Stimulated activated CD4-positive, alpha-beta T cell treated with anti-CD3 and anti-CD28 coated beads, TNF-alpha, amount 100 ng/mL, for 4 hours (primary cell): ENCODE measurements around the gene STC2.
"Not testable (repeated sequence)": the region's sequence is repeated elsewhere in the genome, so short reads cannot be mapped to it uniquely, and the experiment has no call there.

Source experiments
- DNase-seq, 3 experiments: peaks; one replicate each; pipeline ENCODE4 v3.0.0-alpha.2; 2020; ENCODE audit warnings: low read depth in 3 of 3

The STC2 gene

DNA sequence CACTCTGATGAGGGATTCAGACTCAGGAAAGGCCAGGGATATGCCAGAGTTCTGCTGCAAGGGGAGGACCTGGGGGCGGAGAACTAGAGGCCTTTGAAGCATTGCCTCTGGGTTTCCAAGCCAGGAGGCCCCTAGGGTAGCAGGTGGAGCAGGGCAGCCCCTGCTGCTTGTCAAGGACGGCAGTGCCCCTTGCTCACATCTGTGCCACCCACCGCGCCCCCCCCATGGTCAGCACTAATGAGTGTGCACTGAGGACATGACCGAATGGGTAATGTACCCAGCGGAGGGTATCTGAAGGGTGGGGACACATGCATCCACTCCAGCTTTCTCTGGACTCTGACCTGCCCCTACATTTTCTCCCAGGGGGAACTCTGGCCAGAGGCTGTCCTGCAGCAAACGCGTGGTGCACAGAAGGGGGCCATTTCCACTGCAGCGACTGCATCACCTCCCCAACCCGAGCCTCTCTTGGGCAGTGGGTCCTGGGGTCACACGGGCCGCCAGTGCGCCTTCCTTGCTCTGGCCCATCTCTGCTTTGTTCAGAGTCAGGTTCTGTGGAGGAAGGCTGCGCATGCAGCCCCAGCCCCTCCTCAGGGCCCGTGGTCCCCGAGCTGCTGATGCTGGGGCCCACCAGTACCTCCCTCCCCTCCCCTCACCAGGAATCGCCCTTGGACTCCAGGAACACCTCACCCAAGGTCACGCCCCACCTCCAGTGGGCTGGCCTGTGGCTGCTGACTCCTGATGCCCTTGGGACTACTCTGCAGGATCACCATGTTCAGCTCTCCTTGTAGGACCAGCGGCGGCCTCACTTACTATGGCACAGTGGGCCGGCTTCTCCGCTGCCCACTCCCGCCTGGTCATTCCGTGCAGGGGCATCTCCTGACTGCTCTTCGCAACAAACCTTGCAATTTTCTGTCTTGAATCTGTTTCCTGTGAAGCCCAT, 31.2 kb downstream of the STC2 start:
- DNase-seq: no peak

DNA sequence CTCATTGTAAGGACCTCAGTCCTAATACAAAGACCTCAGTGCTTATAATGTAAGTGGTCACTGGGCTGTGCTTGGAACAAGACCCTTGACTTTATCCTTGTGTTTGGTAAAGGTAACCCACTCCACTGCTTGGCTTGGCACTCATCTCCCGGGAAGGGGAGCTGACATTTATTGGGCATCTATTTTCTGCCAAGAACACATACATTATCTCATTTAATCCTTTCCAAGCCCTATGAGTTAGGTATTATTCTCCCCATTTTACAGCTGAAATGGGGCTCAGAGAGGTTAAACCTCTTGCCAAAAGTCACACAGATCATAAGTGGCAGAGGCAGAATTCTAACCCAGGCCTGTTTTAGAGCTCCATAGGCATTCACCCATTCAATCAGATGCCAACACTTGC, 32.4 kb downstream of the STC2 start:
- no peak for DNase-seq

DNA sequence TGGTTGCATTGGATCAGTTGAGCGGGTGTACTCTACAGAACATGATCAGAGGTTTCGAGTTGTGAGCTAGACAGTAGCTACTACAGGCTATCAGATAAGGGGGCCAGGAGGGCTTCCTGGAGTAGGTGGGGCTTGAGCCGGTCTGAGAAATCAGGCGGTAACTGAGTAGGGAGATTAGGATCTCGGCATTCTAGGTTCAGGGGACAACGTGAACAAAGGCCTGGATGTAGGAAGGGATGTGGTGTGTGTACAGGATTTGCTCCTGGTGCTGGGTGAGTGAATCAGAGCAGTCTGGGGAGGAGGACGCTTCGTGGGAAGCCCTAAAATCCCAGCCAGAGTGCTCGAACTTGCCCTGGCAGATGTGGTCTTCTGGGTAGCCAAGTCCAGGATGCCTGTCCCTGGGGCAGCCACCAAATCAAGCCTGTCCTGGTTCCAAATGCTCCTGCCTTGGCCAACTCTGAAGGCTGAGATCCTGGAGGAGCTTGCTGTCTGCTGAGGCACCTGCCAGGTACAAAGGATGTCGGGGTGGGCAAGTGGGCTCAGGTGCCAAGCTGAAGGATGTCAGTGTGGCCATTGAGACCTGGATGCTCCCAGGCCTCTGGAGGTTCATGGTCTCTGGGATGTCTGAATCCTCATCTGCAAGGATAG, 33.4 kb downstream of the STC2 start:
- no peak for DNase-seq

DNA sequence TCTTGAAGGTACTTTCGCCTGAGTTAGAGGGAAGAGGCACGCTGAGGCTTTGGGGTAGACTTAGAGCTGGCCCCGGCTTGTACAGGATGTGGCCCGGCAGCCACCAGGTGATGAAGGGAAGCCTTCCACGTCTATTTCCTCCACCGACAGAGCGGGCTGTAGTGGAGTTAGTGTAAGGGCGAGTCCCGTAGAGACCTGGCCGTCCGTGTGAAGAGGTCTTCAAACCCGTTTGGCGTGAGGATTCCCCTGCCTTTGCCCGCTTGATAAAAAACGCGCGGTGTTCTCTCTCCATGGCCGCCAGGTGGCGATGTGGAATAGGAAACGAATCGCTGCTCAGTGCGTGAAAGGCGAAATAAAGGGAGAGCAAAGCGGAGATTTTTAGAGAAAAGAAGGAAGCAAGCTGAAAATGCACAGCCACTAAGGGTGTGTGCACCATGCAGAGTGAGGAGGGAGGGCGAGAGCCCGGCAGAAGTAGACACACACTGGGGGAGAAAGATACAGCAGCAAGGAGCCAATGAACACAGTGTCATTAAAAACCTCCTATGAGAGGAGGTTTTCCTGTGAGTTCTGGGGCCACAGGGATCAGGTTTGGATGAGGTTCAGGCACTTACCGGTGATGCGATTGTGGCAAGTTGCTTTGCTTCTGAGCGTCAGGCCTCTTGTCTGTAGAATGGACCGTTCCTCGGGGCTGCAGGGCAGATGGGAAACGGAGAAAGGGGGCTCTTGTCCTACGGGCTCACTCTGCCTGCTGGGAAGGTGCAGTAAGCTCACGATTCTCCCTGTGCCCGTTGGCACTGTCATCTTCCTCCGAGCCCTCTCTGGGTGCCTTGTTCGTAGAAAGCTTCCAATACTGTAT, 34.2 kb downstream of the STC2 start:
- DNase-seq: peak; percentile 29 to 48 (median 44)

DNA sequence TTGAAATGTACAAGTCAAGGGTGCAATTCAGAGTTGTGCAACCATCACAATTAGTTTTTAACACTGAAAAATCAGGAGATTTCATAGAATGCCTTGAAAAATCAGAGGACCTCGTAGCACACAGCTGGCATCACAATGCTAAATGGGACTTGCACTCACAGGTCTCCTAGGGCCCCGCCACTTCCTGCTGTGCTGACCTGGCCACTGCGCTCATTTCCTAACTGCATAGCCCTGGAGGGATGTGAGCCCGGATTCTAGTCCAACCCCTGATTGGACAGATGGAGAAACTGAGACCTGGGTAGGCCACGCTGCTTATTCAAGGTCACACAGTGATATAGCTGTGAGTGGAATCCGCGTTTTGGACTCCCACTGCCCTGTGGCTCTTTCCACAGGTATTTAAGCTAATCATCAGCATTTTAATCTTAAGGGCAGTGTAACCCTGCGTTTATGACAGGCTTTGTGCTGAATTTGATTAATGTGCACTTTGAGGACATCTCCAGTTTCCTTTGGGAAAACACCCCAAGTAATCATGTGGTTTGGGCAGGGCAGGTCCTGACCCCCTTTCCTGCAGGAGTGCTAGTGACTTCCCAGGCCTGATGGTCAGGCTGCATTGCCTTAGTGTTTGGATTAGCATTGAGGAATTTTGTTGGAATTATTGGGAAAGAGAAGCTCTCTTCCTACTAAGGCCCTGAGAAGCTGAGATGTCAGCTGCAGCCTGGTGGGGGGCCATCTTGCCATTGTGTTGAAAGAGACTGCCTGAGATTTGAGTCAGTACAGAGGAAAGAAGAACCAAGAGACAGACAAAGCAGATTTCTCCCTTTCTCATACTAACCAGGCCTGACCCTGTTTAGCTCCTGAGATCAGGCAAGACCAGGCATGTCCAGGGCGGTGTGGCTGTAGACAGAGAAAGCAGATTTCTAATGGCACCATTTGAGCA, 36.2 kb downstream of the STC2 start:
- no peak for DNase-seq

DNA sequence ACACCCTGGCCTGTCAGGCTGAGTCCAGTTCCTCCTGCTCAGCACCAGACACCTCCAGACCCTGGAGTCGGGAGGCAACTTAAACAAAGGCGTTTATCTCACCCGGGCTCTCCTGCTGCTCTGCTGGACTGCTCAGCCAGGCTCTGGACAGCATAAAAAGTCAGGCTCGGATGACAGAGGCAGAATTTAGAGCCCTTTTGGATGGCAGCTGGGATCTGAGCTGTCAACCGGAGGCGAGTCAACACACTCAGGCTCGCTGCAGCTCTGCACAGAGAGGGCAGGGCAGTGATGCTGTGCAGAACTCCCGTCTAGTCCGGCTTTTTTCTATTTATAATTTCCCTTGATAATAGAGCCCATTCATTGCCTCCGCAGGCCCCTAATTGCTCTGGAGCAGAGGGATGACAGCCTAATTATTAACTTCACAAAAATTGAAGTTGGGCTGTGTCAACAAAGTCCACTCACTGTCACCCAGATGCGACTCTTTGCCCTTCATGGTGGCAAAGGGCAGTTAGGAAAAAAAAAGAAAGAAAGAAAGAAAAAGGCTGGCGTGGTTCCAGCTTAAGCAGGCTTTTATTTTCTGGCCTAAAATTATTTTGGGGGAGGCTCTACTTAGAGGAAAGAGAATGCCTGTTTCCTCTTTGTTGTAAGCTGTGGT, 37.6 kb downstream of the STC2 start:
- DNase-seq: no peak

DNA sequence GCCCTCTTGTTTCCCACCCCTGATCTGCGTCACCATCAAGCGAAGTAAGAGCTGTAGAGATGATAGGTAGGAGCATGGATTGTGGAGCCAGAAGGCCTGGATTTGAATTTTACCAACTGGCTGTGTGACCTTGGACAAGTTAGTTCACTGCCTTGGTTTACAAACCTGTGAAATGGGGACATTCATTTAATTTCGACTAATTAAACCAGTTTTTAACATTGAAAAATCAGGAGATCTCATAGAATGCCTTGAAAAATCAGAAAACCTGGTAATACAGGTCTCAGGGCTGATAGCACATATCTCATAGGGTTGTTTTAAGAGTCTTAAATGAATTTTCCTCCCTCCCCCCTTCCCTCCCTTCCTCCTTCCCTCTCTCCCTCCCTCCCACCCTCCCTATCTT, 38.8 kb downstream of the STC2 start:
- DNase-seq: no peak

DNA sequence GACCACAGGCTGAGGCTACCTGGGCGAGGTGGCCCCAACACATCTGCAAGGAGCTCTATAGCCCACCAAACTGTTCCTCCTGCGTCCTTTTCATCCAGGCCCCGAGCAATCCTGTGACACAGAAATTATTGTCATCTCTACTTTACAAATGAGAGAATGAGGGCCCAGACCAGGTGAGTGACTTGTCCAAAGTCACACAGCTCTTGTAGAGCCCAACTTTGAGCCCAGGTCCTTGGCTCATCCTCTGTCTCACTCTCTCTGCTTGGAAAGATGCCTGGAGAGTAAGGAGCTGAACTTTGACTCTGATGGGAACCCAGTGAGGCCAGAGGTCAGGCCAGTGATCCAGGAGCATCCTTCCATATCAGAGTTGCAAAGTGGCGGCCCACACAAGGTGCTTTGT, 39.6 kb downstream of the STC2 start:
- no peak for DNase-seq

DNA sequence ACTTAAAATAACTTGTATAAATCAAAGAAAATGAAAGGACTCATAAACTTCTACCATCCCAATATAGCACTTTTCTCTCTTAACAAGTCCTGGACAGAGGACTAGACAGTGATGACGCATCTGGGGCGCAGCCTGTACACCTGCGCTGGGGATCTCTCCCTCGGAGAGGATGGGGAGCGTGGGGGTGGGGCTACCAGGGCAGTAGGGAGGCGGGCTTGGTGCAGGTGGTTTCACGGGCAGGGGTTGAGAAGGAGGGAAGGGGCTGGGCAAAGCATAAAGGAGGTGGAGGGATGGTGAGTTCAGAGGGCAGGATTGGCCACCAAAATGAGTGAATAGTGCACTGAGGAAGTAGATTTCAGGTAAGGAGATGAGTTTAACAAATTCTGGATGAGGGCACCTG, 41.1 kb downstream of the STC2 start:
- no peak for DNase-seq

DNA sequence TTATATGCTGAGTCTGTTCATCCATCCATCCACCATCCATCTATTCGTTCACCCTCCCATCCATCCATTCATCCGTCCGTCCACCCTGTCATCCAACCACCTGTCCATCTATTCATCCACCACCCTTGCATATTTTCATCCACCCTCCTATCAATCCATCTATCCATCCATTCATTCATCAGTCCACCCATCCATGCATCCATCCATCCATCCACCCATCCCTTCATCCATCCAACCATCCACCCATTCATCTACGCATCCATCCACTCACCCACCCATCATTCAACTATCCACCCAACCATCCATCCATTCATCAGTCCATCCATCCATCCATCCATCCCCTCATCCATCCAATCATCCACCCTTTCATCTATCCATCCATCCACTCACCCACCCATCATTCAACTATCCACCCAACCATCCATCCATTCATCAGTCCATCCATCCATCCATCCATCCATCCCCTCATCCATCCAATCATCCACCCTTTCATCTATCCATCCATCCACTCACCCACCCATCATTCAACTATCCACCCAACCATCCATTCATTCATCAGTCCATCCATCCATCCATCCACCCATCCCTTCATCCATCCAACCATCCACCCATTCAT, 43.8 kb downstream of the STC2 start:
- DNase-seq: not testable (repeated sequence)

DNA sequence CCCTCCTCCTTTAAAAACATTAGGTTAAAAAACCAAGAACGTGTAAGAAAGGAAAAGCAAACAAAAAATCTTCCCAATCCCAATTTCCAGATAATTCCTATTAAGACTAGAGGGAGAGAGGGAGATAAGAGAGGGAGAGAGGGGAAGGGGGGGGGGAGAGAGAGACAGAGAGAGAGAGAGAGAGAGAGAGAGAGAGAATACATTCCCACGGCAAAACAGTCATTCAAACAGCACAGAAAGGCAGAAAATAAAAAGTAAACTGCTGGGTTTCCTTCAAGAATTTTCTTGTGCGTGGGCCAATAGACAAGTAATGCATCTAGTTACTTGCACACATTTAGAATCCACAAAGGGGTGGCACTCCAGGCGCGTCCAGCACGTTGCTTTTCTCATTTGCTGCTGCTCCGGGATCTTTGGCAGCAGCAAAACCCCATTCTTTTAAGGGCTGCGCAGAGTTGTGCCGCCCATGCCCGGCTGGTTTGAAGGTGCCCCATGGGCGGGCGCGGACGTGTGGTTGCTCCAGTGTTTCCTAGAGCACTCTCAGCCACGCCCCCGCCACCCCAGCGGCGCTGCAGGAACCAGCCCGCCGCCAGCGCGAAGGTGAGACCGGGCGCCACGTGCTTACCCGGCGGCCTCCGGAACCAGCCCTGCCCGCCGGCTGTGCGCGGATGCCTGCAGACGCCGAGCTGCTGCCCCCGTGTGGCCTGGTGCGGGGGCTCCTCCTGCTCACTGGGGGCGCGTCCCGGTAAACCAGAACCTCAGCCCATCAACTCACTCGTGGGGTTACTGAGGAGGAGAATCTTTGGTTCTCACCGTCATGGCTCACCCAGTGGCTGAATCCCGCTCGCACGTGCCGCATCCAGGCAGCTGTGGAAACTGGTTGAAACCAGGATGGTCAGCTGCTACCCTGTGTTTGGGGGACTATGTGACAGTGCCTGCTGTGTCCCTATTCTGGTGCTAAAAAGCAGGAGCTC, 44.6 kb downstream of the STC2 start:
- DNase-seq: peak; percentile 40 to 70 (median 58)

DNA sequence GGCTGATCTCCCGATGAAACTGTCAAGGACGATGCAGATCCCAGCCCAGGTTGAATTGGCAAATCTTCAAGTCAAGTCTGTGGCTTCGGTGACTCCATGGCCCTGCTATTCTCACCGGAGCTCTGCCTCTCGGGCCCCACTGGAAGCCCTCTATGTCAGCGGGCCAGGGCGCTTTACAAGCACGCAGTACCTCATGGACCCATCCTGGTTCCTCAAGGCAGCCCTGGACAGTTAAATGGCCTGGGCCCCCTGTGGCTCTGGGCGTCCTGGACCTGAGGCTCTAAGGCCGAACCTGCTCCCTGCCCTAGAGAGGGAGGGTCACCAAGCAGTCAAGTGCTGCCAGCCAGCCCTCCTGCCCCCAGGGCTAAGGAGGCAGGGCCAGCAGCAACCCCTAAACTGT, 45.3 kb downstream of the STC2 start:
- no peak for DNase-seq

DNA sequence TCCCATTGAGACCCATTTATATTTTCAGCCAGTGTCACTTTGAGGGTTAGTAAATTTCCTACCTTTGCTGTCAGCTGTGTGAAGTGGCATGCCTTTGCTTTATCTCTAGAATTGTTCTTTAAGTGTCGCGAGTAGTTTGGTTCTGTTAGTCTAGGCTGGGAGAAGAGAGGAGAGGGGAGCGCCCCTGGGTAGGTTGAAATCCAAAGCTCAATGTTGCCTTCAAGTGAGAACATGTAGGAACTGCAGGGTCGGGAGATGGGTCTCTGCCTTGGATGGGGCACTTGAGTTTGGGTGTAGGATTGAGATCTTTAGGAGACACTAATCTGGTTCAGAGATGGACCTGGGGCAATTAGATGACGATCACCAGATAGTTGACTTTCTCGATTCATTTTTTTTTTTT, 46.3 kb downstream of the STC2 start:
- DNase-seq: no peak

DNA sequence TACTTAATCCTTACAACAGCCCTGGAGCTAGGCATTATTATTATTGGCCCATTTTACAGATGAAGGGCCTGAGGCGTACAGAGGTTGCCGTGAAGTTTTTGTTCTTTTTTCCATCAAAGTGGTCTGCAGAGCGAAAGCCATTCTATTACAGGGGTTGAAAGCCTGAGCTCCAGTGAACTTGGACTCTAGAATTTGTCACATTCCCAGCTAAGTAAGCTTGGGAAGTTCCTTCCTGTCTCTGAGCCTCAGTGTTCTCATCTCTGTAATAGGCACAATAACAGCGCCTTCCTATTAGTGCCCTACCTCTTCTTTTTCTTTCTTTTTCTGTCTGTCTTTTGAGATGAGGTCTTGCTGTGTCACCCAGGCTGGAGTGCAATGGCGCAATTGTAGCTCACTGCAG, 49.0 kb downstream of the STC2 start:
- DNase-seq: no peak

DNA sequence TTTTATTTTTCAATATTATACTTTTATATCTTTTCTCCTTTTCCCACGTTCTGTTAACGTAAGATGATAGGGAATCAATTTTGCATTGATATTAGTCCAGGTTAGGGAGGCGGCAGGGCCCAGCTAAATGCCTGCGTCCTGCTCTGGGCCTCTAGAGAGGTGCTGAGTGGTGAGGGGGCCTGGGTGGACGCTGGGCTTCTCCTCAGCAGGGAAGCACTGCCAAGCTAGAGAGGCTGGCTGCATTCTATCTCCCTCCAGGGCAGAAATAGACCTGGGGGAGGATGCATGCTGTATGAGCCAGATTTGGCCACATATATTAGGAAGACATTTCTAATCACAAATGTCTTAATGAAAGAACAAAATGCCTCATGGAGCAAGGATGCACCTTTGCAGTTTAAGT, 49.6 kb downstream of the STC2 start:
- no peak for DNase-seq

DNA sequence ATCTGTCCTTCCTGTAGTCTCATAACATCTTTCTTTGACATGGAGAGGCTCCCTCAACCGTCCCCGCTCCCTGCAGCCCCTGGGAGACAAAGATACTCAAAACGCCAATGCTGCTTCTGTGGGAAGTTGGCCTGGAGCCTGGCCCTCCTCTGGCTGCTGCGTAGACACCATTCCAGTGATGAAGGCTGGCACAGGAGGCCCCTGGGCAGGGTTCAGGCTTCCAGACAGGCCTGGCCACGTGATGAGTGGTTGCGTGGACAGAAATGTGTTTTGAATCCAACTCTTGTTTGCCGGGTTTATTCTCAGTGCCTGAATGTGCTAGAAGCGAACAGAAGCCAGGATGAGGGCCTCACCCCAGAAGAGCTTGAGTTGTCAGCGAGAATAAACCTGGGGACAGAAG, 50.0 kb downstream of the STC2 start:
- DNase-seq: no peak

DNA sequence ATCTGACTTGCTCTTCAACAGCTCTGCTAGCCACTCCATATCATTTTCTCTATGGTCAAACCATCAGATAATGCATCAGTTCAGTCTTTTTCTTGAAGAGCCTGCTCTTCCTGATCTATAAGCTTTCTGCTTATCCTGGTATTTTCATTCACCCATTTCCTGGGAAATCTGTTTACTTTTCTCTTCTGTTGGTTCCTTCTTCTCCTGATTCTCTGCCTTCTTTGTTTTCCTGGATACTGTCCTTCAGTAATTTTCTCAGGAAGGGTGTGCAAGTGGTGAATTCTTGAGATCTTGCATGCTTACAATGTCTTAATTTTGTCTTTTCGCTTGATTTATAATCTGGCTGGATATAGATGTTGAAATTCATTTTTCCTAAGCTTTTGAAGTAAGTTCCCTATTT, 53.4 kb downstream of the STC2 start:
- DNase-seq: no peak

DNA sequence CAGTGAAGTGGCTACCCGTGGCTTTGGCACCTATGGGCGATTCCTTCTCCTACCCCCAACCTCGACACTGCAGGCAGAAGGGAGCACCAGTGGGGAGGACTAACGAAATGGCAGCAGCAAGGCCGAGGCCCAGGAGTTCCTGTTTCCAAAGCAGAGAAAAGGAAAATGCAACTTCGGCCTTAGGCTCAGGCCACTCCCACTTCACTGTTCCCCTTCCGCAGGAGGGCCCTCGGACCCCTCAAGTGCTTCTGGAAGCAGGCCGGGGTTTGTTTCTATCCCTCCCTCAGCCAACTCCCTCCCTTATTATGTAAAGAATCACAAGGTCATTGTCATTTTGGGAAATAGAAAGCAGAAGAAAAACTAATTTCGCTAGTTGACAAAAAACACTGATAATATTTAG, 56.8 kb downstream of the STC2 start:
- no peak for DNase-seq
